HG02884 (cell line): Measurements from ENCODE around the gene NUTM2E.
"Not testable (repeated sequence)": the region's sequence is repeated elsewhere in the genome, so short reads cannot be mapped to it uniquely, and the experiment has no call there.

ENCODE experiments used
- ATAC-seq: cut with Tn5 transposase; IDR thresholded peaks from one replicate; pipeline ENCODE4 v1.9.1; 2021; ENCODE audit warnings: mild to moderate bottlenecking, moderate library complexity; ENCODE audit not compliant: unreplicated experiment

NUTM2E gene

GRCh38 chr10:79862803-79863202 lies 36.3 kb downstream of the NUTM2E start:
- ATAC-seq: not testable (repeated sequence)

GRCh38 chr10:79866903-79867551 lies 40.5 kb downstream of the NUTM2E start:
- ATAC-seq: not testable (repeated sequence)

- not testable (repeated sequence) for ATAC-seq
Measured at GRCh38 chr10:79868023-79868422, 41.5 kb downstream of the NUTM2E start.

- peak; percentile 62 for ATAC-seq
Measured at GRCh38 chr10:79869439-79870097, 43.0 kb downstream of the NUTM2E start.

GRCh38 chr10:79871729-79872128 lies 45.2 kb downstream of the NUTM2E start:
- not testable (repeated sequence) for ATAC-seq
